WTC11 (cell line): ENCODE data around the gene SCAMP3. TPM values are rescaled to one million over a fixed set of nuclear protein-coding genes. Genes with fewer than 3 reads are reported as not detected.

Experiments used
- ATAC-seq: fragments of 200-7000 bp; cut with Tn5 transposase; 2 replicates; pipeline ENCODE4 v1.10.0; 2021; ENCODE audit warnings: mild to moderate bottlenecking, moderate library complexity
- CTCF ChIA-PET: fragments of 300-600 bp; sonication (Branson Sonifier 250); formaldehyde crosslinking; loops from one replicate; lab custom pipeline; 2021; ENCODE audit warnings: antibody characterized with exemption; lab: Charles Lee
- POLR2A ChIA-PET: fragments of 350-600 bp; sonication (Branson Sonifier 250); formaldehyde crosslinking; loops from one replicate; lab custom pipeline; 2021; ENCODE audit warnings: antibody characterized with exemption; lab: Charles Lee
- DNase-seq: peaks from one replicate; pipeline ENCODE4 v3.0.0; 2021; ENCODE audit warnings: low spot score
- H3K27ac Mint-ChIP-seq: 2 replicates; pipeline ENCODE4 v1.8.0; 2021; ENCODE audit warnings: mixed read lengths
- H3K27me3 Mint-ChIP-seq: 2 replicates; pipeline ENCODE4 v1.8.0; 2021; ENCODE audit warnings: low read depth, mild to moderate bottlenecking, moderate library complexity, mixed read lengths
- H3K36me3 Mint-ChIP-seq: 2 replicates; pipeline ENCODE4 v1.8.0; 2021; ENCODE audit warnings: mixed read lengths
- H3K4me1 Mint-ChIP-seq: 2 replicates; pipeline ENCODE4 v1.8.0; 2022; ENCODE audit warnings: mixed read lengths
- H3K4me3 Mint-ChIP-seq: 2 replicates; pipeline ENCODE4 v1.8.0; 2021; ENCODE audit warnings: mild to moderate bottlenecking, moderate library complexity, mixed read lengths
- H3K9me3 Mint-ChIP-seq: 2 replicates; pipeline ENCODE4 v1.8.0; 2021; ENCODE audit warnings: mixed read lengths
- ETV6 ChIP-seq: sonication (generic); formaldehyde crosslinking; IDR thresholded peaks from 2 replicates; pipeline ENCODE4 v1.8.1; 2022; ENCODE audit warnings: mild to moderate bottlenecking, missing genetic modification reagents
- FOXK1 ChIP-seq: sonication (generic); formaldehyde crosslinking; IDR thresholded peaks from 2 replicates; pipeline ENCODE4 v1.8.0; 2022; ENCODE audit warnings: mild to moderate bottlenecking, moderate library complexity, missing genetic modification reagents
- FOXP1 ChIP-seq: sonication (generic); formaldehyde crosslinking; IDR thresholded peaks from 2 replicates; pipeline ENCODE4 v1.8.0; 2022; ENCODE audit warnings: missing genetic modification reagents, mild to moderate bottlenecking, moderate library complexity, borderline replicate concordance
- GRHL2 ChIP-seq: fragments of 250-450 bp; sonication (Bioruptor Pico); IDR thresholded peaks from 2 replicates; pipeline ENCODE4 v1.8.0; 2022; ENCODE audit warnings: mild to moderate bottlenecking, moderate library complexity; ENCODE audit not compliant: insufficient replicate concordance, severe bottlenecking
- JAZF1 ChIP-seq: fragments of 250-450 bp; sonication (Bioruptor Pico); IDR thresholded peaks from 2 replicates; pipeline ENCODE4 v1.9.0; 2021; ENCODE audit warnings: moderate library complexity, mild to moderate bottlenecking, inconsistent platforms
- JUN ChIP-seq: sonication (generic); formaldehyde crosslinking; IDR thresholded peaks from 2 replicates; pipeline ENCODE4 v1.8.0; 2023; ENCODE audit warnings: mild to moderate bottlenecking, missing genetic modification reagents
- NR3C1 ChIP-seq: sonication (generic); formaldehyde crosslinking; conservative IDR thresholded peaks from 2 replicates; pipeline ENCODE4 v1.8.1; 2023; ENCODE audit warnings: low read depth, mild to moderate bottlenecking, missing genetic modification reagents
- PRRX2 ChIP-seq: fragments of 250-450 bp; sonication (Bioruptor Pico); IDR thresholded peaks from 2 replicates; pipeline ENCODE4 v1.8.0; 2021; ENCODE audit warnings: mild to moderate bottlenecking
- RORB ChIP-seq: fragments of 250-450 bp; sonication (Bioruptor Pico); IDR thresholded peaks from 2 replicates; pipeline ENCODE4 v1.9.0; 2021; ENCODE audit warnings: mild to moderate bottlenecking
- SP1 ChIP-seq: sonication (generic); formaldehyde crosslinking; conservative IDR thresholded peaks from 2 replicates; pipeline ENCODE4 v1.8.1; 2022; ENCODE audit warnings: missing genetic modification reagents
- TEAD1 ChIP-seq: sonication (generic); formaldehyde crosslinking; IDR thresholded peaks from 2 replicates; pipeline ENCODE4 v1.8.0; 2022; ENCODE audit warnings: mild to moderate bottlenecking, missing genetic modification reagents
- TP53 ChIP-seq: sonication (generic); formaldehyde crosslinking; IDR thresholded peaks from 2 replicates; pipeline ENCODE4 v1.8.1; 2023; ENCODE audit warnings: mild to moderate bottlenecking, missing genetic modification reagents
- total RNA-seq: library from RNA; stranded (reverse); gene quantifications from 3 replicates; pipeline ENCODE4 v1.2.3, GENCODE V29; 2021
- TF ChIP-seq, protein P1 (sequence below): sonication (generic); formaldehyde crosslinking; IDR thresholded peaks from 2 replicates; pipeline ENCODE4 v1.8.0; 2022; ENCODE audit warnings: mild to moderate bottlenecking, missing genetic modification reagents
- TF ChIP-seq, protein P2 (sequence below): sonication (generic); formaldehyde crosslinking; conservative IDR thresholded peaks from 2 replicates; pipeline ENCODE4 v1.8.1; 2023; ENCODE audit warnings: mild to moderate bottlenecking, low read depth, missing genetic modification reagents, moderate library complexity
- TF ChIP-seq, protein P3 (sequence below): fragments of 250-450 bp; sonication (Bioruptor Pico); IDR thresholded peaks from 2 replicates; pipeline ENCODE4 v1.9.0; 2021; ENCODE audit warnings: mild to moderate bottlenecking
- TF ChIP-seq, protein P4 (sequence below): fragments of 250-450 bp; sonication (Bioruptor Pico); IDR thresholded peaks from 2 replicates; pipeline ENCODE4 v2.1.2; 2022; ENCODE audit warnings: mild to moderate bottlenecking, moderate library complexity
- TF ChIP-seq, protein P5 (sequence below): sonication (generic); formaldehyde crosslinking; conservative IDR thresholded peaks from 2 replicates; pipeline ENCODE4 v1.8.1; 2022; ENCODE audit warnings: mild to moderate bottlenecking, missing genetic modification reagents
- TF ChIP-seq, protein P6 (sequence below): sonication (generic); formaldehyde crosslinking; IDR thresholded peaks from 2 replicates; pipeline ENCODE4 v1.8.0; 2023; ENCODE audit warnings: missing genetic modification reagents
- TF ChIP-seq, protein P7 (sequence below): sonication (generic); formaldehyde crosslinking; IDR thresholded peaks from 2 replicates; pipeline ENCODE4 v1.8.1; 2023; ENCODE audit warnings: mild to moderate bottlenecking, missing genetic modification reagents, borderline replicate concordance

Gene SCAMP3
- total RNA-seq, 1 experiment from 2014 or later: 58.8 TPM

DNA sequence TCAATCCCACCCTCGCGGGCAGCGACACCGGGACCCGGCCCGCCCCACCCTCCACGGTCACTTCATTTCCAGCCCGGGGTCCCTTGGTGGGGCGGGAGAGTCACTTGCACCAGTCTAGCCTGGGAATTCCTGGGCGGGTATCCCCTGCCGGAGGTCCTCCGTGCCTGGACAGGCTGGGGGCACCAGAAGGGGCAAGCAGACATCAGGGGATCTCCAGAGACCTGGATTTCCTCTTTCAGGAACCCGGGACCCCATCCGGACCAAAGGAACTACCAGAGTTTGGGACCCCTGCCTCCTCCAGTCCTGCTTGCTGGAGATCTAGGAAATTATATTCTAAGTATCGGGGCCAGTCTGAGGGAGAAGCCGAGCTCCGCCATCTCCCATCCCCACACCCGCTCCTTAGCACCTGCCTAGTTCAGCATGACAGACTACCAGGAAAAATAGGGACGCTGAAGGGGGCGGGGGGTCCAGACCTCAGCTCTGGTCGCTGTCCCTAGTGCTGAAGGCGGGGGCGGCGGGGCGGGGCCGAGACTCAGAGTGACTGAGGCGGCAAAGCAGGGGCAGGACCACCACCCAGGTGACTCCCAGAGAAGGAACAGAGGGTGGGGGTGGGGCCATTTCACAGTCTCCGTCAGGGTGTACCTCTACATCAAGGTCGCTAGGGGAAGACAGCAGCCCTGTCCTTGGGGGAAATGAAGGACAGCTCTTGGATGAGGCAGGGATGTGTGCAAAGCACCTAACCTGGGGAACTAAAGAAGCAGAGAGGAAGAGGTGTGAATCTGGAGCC, 15.9 kb upstream of the SCAMP3 start (continued):
- TF ChIP-seq, protein P1, sequence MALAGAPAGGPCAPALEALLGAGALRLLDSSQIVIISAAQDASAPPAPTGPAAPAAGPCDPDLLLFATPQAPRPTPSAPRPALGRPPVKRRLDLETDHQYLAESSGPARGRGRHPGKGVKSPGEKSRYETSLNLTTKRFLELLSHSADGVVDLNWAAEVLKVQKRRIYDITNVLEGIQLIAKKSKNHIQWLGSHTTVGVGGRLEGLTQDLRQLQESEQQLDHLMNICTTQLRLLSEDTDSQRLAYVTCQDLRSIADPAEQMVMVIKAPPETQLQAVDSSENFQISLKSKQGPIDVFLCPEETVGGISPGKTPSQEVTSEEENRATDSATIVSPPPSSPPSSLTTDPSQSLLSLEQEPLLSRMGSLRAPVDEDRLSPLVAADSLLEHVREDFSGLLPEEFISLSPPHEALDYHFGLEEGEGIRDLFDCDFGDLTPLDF (CRISPR knock-in tag): no peak
- TF ChIP-seq TEAD1 (CRISPR knock-in tag): peak; percentile 81; the same call in 1 of the 2 replicates
- TF ChIP-seq, protein P2, sequence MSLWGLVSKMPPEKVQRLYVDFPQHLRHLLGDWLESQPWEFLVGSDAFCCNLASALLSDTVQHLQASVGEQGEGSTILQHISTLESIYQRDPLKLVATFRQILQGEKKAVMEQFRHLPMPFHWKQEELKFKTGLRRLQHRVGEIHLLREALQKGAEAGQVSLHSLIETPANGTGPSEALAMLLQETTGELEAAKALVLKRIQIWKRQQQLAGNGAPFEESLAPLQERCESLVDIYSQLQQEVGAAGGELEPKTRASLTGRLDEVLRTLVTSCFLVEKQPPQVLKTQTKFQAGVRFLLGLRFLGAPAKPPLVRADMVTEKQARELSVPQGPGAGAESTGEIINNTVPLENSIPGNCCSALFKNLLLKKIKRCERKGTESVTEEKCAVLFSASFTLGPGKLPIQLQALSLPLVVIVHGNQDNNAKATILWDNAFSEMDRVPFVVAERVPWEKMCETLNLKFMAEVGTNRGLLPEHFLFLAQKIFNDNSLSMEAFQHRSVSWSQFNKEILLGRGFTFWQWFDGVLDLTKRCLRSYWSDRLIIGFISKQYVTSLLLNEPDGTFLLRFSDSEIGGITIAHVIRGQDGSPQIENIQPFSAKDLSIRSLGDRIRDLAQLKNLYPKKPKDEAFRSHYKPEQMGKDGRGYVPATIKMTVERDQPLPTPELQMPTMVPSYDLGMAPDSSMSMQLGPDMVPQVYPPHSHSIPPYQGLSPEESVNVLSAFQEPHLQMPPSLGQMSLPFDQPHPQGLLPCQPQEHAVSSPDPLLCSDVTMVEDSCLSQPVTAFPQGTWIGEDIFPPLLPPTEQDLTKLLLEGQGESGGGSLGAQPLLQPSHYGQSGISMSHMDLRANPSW (CRISPR knock-in tag): no peak
- TF ChIP-seq RORB (CRISPR knock-in tag): no peak
- TF ChIP-seq, protein P3, sequence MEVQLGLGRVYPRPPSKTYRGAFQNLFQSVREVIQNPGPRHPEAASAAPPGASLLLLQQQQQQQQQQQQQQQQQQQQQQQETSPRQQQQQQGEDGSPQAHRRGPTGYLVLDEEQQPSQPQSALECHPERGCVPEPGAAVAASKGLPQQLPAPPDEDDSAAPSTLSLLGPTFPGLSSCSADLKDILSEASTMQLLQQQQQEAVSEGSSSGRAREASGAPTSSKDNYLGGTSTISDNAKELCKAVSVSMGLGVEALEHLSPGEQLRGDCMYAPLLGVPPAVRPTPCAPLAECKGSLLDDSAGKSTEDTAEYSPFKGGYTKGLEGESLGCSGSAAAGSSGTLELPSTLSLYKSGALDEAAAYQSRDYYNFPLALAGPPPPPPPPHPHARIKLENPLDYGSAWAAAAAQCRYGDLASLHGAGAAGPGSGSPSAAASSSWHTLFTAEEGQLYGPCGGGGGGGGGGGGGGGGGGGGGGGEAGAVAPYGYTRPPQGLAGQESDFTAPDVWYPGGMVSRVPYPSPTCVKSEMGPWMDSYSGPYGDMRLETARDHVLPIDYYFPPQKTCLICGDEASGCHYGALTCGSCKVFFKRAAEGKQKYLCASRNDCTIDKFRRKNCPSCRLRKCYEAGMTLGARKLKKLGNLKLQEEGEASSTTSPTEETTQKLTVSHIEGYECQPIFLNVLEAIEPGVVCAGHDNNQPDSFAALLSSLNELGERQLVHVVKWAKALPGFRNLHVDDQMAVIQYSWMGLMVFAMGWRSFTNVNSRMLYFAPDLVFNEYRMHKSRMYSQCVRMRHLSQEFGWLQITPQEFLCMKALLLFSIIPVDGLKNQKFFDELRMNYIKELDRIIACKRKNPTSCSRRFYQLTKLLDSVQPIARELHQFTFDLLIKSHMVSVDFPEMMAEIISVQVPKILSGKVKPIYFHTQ (CRISPR knock-in tag): no peak
- TF ChIP-seq, protein P4, sequence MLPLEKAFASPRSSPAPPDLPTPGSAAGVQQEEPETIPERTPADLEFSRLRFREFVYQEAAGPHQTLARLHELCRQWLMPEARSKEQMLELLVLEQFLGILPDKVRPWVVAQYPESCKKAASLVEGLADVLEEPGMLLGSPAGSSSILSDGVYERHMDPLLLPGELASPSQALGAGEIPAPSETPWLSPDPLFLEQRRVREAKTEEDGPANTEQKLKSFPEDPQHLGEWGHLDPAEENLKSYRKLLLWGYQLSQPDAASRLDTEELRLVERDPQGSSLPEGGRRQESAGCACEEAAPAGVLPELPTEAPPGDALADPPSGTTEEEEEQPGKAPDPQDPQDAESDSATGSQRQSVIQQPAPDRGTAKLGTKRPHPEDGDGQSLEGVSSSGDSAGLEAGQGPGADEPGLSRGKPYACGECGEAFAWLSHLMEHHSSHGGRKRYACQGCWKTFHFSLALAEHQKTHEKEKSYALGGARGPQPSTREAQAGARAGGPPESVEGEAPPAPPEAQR (CRISPR knock-in tag): no peak
- TF ChIP-seq GRHL2: no peak
- TF ChIP-seq ETV6 (CRISPR knock-in tag): peak; percentile 73
- no peak for TF ChIP-seq PRRX2
- TF ChIP-seq JUN: no peak
- TF ChIP-seq, protein P5, sequence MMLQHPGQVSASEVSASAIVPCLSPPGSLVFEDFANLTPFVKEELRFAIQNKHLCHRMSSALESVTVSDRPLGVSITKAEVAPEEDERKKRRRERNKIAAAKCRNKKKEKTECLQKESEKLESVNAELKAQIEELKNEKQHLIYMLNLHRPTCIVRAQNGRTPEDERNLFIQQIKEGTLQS (CRISPR knock-in tag): no peak
- TF ChIP-seq JAZF1 (CRISPR knock-in tag): no peak
- TF ChIP-seq, all 79 proteins: peak for 15

DNA sequence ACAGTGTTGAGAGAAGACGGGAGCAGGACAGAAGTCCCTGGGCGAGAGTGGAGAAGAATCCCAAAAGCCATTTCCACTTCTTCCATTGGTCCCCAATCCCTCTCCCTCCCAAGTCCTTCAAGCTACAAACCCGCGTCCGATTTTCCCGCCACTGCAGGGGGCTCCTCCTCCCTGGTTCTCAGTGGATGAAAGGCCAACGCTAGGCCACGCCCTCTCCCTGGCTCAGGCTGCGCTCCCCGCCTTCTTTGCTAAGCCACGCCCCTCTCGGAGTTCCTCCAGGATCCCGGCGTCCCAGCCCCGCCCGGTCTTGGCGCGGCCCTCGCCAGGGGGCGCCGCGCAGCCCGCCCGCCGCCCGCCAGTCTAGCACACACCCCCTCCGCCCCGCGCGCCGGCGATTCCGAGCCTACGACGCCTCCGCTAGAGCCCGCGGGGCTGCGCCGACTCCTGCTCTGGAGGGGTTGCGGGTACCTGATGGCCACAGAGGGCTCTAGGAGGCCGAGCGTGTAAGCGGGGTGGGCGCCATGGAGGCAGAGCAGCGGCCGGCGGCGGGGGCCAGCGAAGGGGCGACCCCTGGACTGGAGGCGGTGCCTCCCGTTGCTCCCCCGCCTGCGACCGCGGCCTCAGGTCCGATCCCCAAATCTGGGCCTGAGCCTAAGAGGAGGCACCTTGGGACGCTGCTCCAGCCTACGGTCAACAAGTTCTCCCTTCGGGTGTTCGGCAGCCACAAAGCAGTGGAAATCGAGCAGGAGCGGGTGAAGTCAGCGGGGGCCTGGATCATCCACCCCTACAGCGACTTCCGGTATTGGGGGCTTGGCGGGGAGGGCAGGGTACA, 15.1 kb upstream of the SCAMP3 start, which contains the start of gene HCN3:
HCN3 (plus strand) TSS at position 394 of the 832 bp plus-strand sequence; CDS start at position 522, 128 bp downstream.
- Mint-ChIP-seq H3K27me3 (peaks cover 18% of the 10 kb centered on the region), H3K9me3 (no peaks in the 10 kb centered on the region), H3K4me1 (peaks cover 32% of the 10 kb centered on the region), H3K36me3 (peaks cover 11% of the 10 kb centered on the region), H3K27ac (no peak within 1 kb of the TSS), H3K4me3 (peak within 1 kb of the TSS; percentile 68)
- ATAC-seq (peak; percentile 68), DNase-seq (peak; percentile 100)
- POLR2A ChIA-PET: interaction anchor here (1.0 to 1.2 kb wide), 2 partner anchors 15 to 44 kb away, joined by 3 to 9 read pairs; partner anchors contain the start of genes RUSC1 and SCAMP3
- CTCF ChIA-PET: interaction anchor here (0.6 to 4.0 kb wide), 38 partner anchors 9 to 110 kb away, joined by 3 to 75 read pairs (median 5); partner anchors contain the start of genes ENTREP3, FDPS, KRTCAP2 and MTX1
- TF ChIP-seq RORB (CRISPR knock-in tag) (no peak), FOXP1 (CRISPR knock-in tag) (peak; percentile 22; the same call in 1 of the 2 replicates), NR3C1 (CRISPR knock-in tag) (no peak), FOXK1 (CRISPR knock-in tag) (peak; percentile 42; the same call in 1 of the 2 replicates), SP1 (CRISPR knock-in tag) (peak; percentile 84), TP53 (CRISPR knock-in tag) (peak; percentile 59; the same call in 1 of the 2 replicates)
- TF ChIP-seq, protein P5 (CRISPR knock-in tag): no peak
- TF ChIP-seq, protein P6, sequence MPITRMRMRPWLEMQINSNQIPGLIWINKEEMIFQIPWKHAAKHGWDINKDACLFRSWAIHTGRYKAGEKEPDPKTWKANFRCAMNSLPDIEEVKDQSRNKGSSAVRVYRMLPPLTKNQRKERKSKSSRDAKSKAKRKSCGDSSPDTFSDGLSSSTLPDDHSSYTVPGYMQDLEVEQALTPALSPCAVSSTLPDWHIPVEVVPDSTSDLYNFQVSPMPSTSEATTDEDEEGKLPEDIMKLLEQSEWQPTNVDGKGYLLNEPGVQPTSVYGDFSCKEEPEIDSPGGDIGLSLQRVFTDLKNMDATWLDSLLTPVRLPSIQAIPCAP (CRISPR knock-in tag): 0 out of 2 replicates have a peak, but pooled peaks have one; percentile 24
- TF ChIP-seq, protein P7, sequence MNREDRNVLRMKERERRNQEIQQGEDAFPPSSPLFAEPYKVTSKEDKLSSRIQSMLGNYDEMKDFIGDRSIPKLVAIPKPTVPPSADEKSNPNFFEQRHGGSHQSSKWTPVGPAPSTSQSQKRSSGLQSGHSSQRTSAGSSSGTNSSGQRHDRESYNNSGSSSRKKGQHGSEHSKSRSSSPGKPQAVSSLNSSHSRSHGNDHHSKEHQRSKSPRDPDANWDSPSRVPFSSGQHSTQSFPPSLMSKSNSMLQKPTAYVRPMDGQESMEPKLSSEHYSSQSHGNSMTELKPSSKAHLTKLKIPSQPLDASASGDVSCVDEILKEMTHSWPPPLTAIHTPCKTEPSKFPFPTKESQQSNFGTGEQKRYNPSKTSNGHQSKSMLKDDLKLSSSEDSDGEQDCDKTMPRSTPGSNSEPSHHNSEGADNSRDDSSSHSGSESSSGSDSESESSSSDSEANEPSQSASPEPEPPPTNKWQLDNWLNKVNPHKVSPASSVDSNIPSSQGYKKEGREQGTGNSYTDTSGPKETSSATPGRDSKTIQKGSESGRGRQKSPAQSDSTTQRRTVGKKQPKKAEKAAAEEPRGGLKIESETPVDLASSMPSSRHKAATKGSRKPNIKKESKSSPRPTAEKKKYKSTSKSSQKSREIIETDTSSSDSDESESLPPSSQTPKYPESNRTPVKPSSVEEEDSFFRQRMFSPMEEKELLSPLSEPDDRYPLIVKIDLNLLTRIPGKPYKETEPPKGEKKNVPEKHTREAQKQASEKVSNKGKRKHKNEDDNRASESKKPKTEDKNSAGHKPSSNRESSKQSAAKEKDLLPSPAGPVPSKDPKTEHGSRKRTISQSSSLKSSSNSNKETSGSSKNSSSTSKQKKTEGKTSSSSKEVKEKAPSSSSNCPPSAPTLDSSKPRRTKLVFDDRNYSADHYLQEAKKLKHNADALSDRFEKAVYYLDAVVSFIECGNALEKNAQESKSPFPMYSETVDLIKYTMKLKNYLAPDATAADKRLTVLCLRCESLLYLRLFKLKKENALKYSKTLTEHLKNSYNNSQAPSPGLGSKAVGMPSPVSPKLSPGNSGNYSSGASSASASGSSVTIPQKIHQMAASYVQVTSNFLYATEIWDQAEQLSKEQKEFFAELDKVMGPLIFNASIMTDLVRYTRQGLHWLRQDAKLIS: no peak
